Neural cell (in vitro differentiated cells): Measurements from ENCODE around the gene SCP2. TPM values are rescaled to one million over a fixed set of nuclear protein-coding genes. Genes with fewer than 3 reads are reported as not detected.

ENCODE experiments used
- H2AFZ ChIP-seq: fragments of 200-600, 300-800 bp; sonication (generic), shearing (Covaris generic); 2 replicates; pipeline ENCODE4 v1.6.0; 2014; ENCODE audit warnings: low read depth, mild to moderate bottlenecking, antibody characterized with exemption, low read length, moderate library complexity
- H3F3A ChIP-seq: fragments of 200-600 bp; shearing (Covaris generic); 2 replicates; pipeline ENCODE4 v1.6.1; 2016; ENCODE audit warnings: mild to moderate bottlenecking, moderate library complexity, mixed read lengths, antibody characterized with exemption, low read length; ENCODE audit not compliant: insufficient read depth, poor library complexity, severe bottlenecking
- H3K27ac ChIP-seq: fragments of 200-600, 300-800 bp; sonication (generic), shearing (Covaris generic); 2 replicates; pipeline ENCODE4 v1.5.1; 2014; ENCODE audit warnings: mild to moderate bottlenecking, low read length, moderate library complexity
- H3K27me3 ChIP-seq: fragments of 300-800, 200-600 bp; sonication (generic), shearing (Covaris generic); 2 replicates; pipeline ENCODE4 v1.6.0; 2014; ENCODE audit warnings: mild to moderate bottlenecking, low read depth, low read length, moderate library complexity; ENCODE audit not compliant: insufficient read depth
- H3K36me3 ChIP-seq: fragments of 300-800, 200-600 bp; sonication (generic), shearing (Covaris generic); 2 replicates; pipeline ENCODE4 v1.5.1; 2014; ENCODE audit warnings: mild to moderate bottlenecking, antibody characterized with exemption, low read length, moderate library complexity; ENCODE audit not compliant: insufficient read depth
- H3K4me2 ChIP-seq: fragments of 300-800, 200-600 bp; sonication (generic), shearing (Covaris generic); 2 replicates; pipeline ENCODE4 v1.6.0; 2014; ENCODE audit warnings: mild to moderate bottlenecking, low read length
- H3K4me3 ChIP-seq: fragments of 300-800, 200-600 bp; sonication (generic), shearing (Covaris generic); 2 replicates; pipeline ENCODE4 v1.5.1; 2014; ENCODE audit warnings: mild to moderate bottlenecking, low read length, moderate library complexity
- H3K79me2 ChIP-seq: fragments of 200-600 bp; shearing (Covaris generic); replicated peaks from 2 replicates; pipeline ENCODE4 v1.6.0; 2014; ENCODE audit warnings: mild to moderate bottlenecking, low read length, moderate library complexity; ENCODE audit not compliant: insufficient read depth
- H3K9ac ChIP-seq: fragments of 300-800, 200-600 bp; sonication (generic), shearing (Covaris generic); 2 replicates; pipeline ENCODE4 v1.6.1; 2016; ENCODE audit warnings: mild to moderate bottlenecking, low read length, mixed read lengths
- H3K9me2 ChIP-seq: fragments of 200-600 bp; shearing (Covaris generic); 2 replicates; pipeline ENCODE4 v1.6.1; 2016; ENCODE audit warnings: mild to moderate bottlenecking, low read length, mixed read lengths; ENCODE audit not compliant: insufficient read depth
- H3K9me3 ChIP-seq: fragments of 200-600, 300-800 bp; sonication (generic), shearing (Covaris generic); 2 replicates; pipeline ENCODE4 v1.6.1; 2016; ENCODE audit warnings: mild to moderate bottlenecking, mixed run types, low read length, moderate library complexity, mixed read lengths
- H4K20me1 ChIP-seq: fragments of 200-600 bp; shearing (Covaris generic); 2 replicates; pipeline ENCODE4 v1.6.1; 2016; ENCODE audit warnings: mild to moderate bottlenecking, mixed run types; ENCODE audit not compliant: insufficient read depth
- CTCF ChIP-seq: fragments of 450-650 bp; IDR thresholded peaks from 2 replicates; pipeline ENCODE4 v1.5.1; 2014; ENCODE audit warnings: antibody characterized with exemption, mild to moderate bottlenecking, moderate library complexity; ENCODE audit not compliant: poor library complexity, severe bottlenecking
- EP300 ChIP-seq: fragments of 450-650 bp; conservative IDR thresholded peaks from 2 replicates; pipeline ENCODE4 v1.6.1; 2014; ENCODE audit warnings: antibody characterized with exemption, mild to moderate bottlenecking, moderate library complexity; ENCODE audit not compliant: poor library complexity, severe bottlenecking
- EZH2 ChIP-seq: fragments of 200-600, 300-800 bp; shearing (Covaris generic), sonication (generic); IDR thresholded peaks from 2 replicates; pipeline ENCODE4 v1.6.1; 2014; ENCODE audit warnings: antibody characterized with exemption, low read length, borderline replicate concordance, mild to moderate bottlenecking; ENCODE audit not compliant: insufficient read depth, poor library complexity, severe bottlenecking
- MXI1 ChIP-seq: fragments of 450-650 bp; conservative IDR thresholded peaks from 2 replicates; pipeline ENCODE4 v1.6.1; 2014; ENCODE audit warnings: antibody characterized with exemption, mild to moderate bottlenecking; ENCODE audit not compliant: poor library complexity, severe bottlenecking
- POLR2AphosphoS5 ChIP-seq: IDR thresholded peaks from 2 replicates; pipeline ENCODE4 v1.6.1; 2012
- RAD21 ChIP-seq: fragments of 450-650 bp; conservative IDR thresholded peaks from 2 replicates; pipeline ENCODE4 v1.6.1; 2014; ENCODE audit warnings: antibody characterized with exemption, mild to moderate bottlenecking, moderate library complexity
- SMC3 ChIP-seq: fragments of 450-650 bp; conservative IDR thresholded peaks from 2 replicates; pipeline ENCODE4 v1.6.1; 2014; ENCODE audit warnings: antibody characterized with exemption, mild to moderate bottlenecking, moderate library complexity; ENCODE audit not compliant: poor library complexity
- TAF1 ChIP-seq: IDR thresholded peaks from 2 replicates; pipeline ENCODE4 v1.6.1; 2012; ENCODE audit warnings: low read depth
- polyA minus RNA-seq: library from RNA; depleted of rRNA, polyadenylated mRNA; stranded (reverse); fragments of >200 nt; gene quantifications from 2 replicates; pipeline ENCODE4 v1.2.3, GENCODE V29; 2014
- polyA plus RNA-seq: library from polyadenylated mRNA; depleted of rRNA; stranded (reverse); fragments of >200 nt; gene quantifications from 2 replicates; pipeline ENCODE4 v1.2.3, GENCODE V29; 2014
- TF ChIP-seq, protein P1 (sequence below): IDR thresholded peaks from 2 replicates; pipeline ENCODE4 v1.6.1; 2012; ENCODE audit warnings: borderline replicate concordance

The SCP2 gene, protein sequence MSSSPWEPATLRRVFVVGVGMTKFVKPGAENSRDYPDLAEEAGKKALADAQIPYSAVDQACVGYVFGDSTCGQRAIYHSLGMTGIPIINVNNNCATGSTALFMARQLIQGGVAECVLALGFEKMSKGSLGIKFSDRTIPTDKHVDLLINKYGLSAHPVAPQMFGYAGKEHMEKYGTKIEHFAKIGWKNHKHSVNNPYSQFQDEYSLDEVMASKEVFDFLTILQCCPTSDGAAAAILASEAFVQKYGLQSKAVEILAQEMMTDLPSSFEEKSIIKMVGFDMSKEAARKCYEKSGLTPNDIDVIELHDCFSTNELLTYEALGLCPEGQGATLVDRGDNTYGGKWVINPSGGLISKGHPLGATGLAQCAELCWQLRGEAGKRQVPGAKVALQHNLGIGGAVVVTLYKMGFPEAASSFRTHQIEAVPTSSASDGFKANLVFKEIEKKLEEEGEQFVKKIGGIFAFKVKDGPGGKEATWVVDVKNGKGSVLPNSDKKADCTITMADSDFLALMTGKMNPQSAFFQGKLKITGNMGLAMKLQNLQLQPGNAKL
- polyA plus RNA-seq, result 165 and 182 TPM in 2 replicates
- 86.4 and 88.7 TPM in 2 replicates for polyA minus RNA-seq

DNA sequence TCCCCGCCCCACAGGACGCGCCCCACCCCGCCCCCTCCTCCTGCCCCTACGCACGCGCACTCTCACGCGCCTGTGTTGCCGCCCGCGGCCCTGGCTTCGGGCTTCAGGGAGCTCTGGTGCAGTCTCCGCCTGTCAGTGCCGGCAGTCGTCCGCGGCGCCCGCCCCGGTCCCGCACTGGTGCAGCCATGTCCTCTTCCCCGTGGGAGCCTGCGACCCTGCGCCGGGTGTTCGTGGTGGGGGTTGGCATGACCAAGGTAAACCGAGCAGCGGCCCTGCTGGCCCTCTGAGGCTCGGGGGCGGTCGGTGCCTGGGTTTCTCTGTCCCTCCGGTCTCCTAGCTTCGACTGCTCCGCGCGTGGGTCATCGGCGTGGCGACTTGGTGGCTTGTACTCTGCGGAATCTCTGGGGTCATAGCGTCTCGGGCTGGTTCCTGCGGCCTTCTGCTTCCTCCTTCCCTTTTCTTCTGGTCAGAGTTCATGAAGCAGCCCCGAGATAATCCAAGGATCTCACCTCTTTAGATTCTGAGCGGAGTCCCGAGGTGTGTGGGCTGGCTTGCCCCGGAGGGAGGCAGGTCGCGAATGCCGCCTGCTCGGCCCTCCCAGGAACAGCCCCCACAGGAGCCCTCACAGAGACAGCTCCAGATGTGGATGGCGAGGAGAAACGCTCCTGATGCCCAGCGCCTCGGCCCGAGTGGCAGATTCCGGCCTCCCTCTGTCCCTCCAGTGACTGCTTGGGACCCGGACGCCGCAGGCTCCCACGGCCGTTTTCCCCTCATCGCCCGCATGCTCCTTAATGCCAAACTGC lies at the start of gene SCP2:
Gene SCP2 (plus strand): TSS at position 65 of the 803 bp plus-strand sequence. CDS start 121 bp downstream, at position 186.
- no peaks in the 10 kb centered on the region for H3K79me2 ChIP-seq
- no peaks in the 10 kb centered on the region for H3K36me3 ChIP-seq
- peak within 1 kb of the TSS; percentile 68 for H3K4me2 ChIP-seq
- TF ChIP-seq TAF1 (peak; percentile 39), RAD21 (no peak), MXI1 (peak; percentile 30), SMC3 (no peak), POLR2AphosphoS5 (peak; percentile 65), EZH2 (no peak), CTCF (no peak), EP300 (no peak)
- TF ChIP-seq, protein P1, sequence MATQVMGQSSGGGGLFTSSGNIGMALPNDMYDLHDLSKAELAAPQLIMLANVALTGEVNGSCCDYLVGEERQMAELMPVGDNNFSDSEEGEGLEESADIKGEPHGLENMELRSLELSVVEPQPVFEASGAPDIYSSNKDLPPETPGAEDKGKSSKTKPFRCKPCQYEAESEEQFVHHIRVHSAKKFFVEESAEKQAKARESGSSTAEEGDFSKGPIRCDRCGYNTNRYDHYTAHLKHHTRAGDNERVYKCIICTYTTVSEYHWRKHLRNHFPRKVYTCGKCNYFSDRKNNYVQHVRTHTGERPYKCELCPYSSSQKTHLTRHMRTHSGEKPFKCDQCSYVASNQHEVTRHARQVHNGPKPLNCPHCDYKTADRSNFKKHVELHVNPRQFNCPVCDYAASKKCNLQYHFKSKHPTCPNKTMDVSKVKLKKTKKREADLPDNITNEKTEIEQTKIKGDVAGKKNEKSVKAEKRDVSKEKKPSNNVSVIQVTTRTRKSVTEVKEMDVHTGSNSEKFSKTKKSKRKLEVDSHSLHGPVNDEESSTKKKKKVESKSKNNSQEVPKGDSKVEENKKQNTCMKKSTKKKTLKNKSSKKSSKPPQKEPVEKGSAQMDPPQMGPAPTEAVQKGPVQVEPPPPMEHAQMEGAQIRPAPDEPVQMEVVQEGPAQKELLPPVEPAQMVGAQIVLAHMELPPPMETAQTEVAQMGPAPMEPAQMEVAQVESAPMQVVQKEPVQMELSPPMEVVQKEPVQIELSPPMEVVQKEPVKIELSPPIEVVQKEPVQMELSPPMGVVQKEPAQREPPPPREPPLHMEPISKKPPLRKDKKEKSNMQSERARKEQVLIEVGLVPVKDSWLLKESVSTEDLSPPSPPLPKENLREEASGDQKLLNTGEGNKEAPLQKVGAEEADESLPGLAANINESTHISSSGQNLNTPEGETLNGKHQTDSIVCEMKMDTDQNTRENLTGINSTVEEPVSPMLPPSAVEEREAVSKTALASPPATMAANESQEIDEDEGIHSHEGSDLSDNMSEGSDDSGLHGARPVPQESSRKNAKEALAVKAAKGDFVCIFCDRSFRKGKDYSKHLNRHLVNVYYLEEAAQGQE, result peak; percentile 71
- H3K27ac ChIP-seq, result peak within 1 kb of the TSS; percentile 31
- no peaks in the 10 kb centered on the region for H4K20me1 ChIP-seq
- H3K4me3 ChIP-seq, result peak within 1 kb of the TSS; percentile 73
- peak within 1 kb of the TSS; percentile 71 for H3K9ac ChIP-seq
- H3K9me3 ChIP-seq, result peaks cover 5% of the 10 kb centered on the region
- H2AFZ ChIP-seq, result peak within 1 kb of the TSS; percentile 85
- no peaks in the 10 kb centered on the region for H3F3A ChIP-seq
- no peaks in the 10 kb centered on the region for H3K9me2 ChIP-seq
- H3K27me3 ChIP-seq, result peaks cover 32% of the 10 kb centered on the region

DNA sequence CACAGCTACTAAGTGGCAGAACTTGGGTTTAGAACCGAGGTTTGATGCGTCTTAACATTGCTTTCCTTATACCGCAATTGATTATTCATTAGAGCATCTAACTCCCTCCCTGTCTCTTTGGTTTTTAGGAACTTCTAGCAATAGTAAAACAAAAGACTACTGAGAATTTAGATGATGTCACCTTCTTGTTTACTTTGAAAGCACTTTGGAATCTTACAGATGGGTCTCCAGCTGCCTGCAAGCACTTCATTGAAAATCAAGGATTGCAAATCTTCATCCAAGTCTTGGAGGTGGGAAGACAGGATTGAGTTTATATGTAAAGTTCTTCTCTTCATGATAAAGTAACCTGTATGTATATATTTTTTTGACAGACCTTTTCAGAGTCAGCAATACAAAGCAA lies 49.5 kb upstream of the SCP2 start:
- H3K27me3 ChIP-seq, result no peaks in the 10 kb centered on the region
- H3K79me2 ChIP-seq, result no peaks in the 10 kb centered on the region
- H3K9me2 ChIP-seq, result no peaks in the 10 kb centered on the region
- H3K9me3 ChIP-seq, result no peaks in the 10 kb centered on the region
- H3K27ac ChIP-seq, result no peak overlapping the region
- H3F3A ChIP-seq, result no peaks in the 10 kb centered on the region
- no peaks in the 10 kb centered on the region for H3K36me3 ChIP-seq
- H4K20me1 ChIP-seq, result no peaks in the 10 kb centered on the region
- no peak overlapping the region for H2AFZ ChIP-seq
- H3K4me3 ChIP-seq, result no peak overlapping the region
- no peak overlapping the region for H3K9ac ChIP-seq
- no peak for TF ChIP-seq POLR2AphosphoS5
- no peak for TF ChIP-seq MXI1
- TF ChIP-seq TAF1, result no peak
- H3K4me2 ChIP-seq, result no peak overlapping the region
